Kidney glomerular epithelial cell (primary cell): ENCODE results near the gene TICRR.

Source experiments
- DNase-seq: peaks from one replicate; lab custom pipeline; 2025; lab: John Stamatoyannopoulos, UW

TICRR gene

GRCh38 chr15:89654301-89654761 is 79.1 kb downstream of the TICRR start:
- no peak for DNase-seq

GRCh38 chr15:89654847-89655805 is 79.9 kb downstream of the TICRR start, which contains the start of gene KIF7:
Gene KIF7 (minus strand): TSS chr15:89655467. CDS start chr15:89652930, 2,537 bp downstream.
- DNase-seq = peak; percentile 28

- DNase-seq = no peak
These were observed 81.0 kb downstream of the TICRR start for GRCh38 chr15:89656116-89656815.

GRCh38 chr15:89657686-89658200 is 82.5 kb downstream of the TICRR start:
- DNase-seq = no peak

- no peak for DNase-seq
These were observed 84.0 kb downstream of the TICRR start for GRCh38 chr15:89659295-89659694.

- DNase-seq = no peak
These were observed 85.3 kb downstream of the TICRR start for GRCh38 chr15:89660556-89660955.

- peak; percentile 62 for DNase-seq
These were observed 87.8 kb downstream of the TICRR start for GRCh38 chr15:89662893-89663626.

- DNase-seq = no peak
These were observed 89.4 kb downstream of the TICRR start for GRCh38 chr15:89664441-89665350.

- DNase-seq = no peak
These were observed 90.3 kb downstream of the TICRR start for GRCh38 chr15:89665449-89666181.

GRCh38 chr15:89666184-89666857 is 91.1 kb downstream of the TICRR start:
- DNase-seq = no peak

- DNase-seq = no peak
These were observed 91.8 kb downstream of the TICRR start for GRCh38 chr15:89666858-89667705.

- no peak for DNase-seq
These were observed 92.4 kb downstream of the TICRR start for GRCh38 chr15:89667706-89667960.

GRCh38 chr15:89668171-89668570 is 92.9 kb downstream of the TICRR start:
- no peak for DNase-seq

GRCh38 chr15:89669309-89669865 is 94.1 kb downstream of the TICRR start:
- no peak for DNase-seq

- DNase-seq = no peak
These were observed 94.7 kb downstream of the TICRR start for GRCh38 chr15:89669941-89670340.

GRCh38 chr15:89670971-89671560 is 95.8 kb downstream of the TICRR start:
- no peak for DNase-seq

- no peak for DNase-seq
These were observed 96.4 kb downstream of the TICRR start for GRCh38 chr15:89671687-89672086.
